ENCODE results near the gene EME2. TPM values are rescaled to one million over a fixed set of nuclear protein-coding genes. Genes with fewer than 3 reads are reported as not detected.

Gene EME2
- total and polyA plus RNA-seq, 2 experiments from 2014 or later, result 4.1 to 15.0 TPM

DNA sequence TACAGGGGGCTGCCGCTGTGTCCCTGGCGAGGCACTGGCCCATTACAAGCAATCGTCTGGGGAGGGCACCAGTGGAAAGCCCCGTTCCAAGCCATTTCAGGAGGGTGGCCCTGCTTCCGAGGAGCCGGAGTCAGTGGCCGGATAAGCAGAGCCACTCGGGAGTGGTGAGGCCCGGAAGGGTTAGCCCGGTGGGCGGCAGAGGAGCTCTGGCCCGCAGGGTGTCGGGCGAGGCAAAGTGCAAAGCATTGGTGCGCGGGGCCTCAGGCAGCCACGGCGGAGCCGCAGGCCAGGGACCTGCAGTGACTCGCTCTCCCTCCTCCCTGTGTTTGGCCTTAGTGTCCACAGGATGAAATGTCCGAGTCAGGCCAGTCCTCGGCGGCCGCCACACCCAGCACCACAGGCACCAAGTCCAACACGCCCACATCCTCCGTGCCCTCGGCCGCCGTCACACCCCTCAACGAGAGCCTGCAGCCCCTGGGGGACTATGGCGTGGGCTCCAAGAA lies 25.9 kb upstream of the EME2 start:
- Histone ChIP-seq H3K9me2 (ENCODE audit: insufficient read depth) (no peaks in the 10 kb centered on the region), H3K27ac (ENCODE audit: low read depth) (no peak overlapping the region), H3K27me3 (ENCODE audit: insufficient read depth) (no peaks in the 10 kb centered on the region), H3K4me1 (ENCODE audit: insufficient read depth) (no peaks in the 10 kb centered on the region), H3K79me2 (replicated peaks; ENCODE audit: insufficient read depth) (no peaks in the 10 kb centered on the region), H3K4me2 (no peak overlapping the region), H2AFZ (no peak overlapping the region), H3K4me3 (no peak overlapping the region), H3K36me3 (ENCODE audit: insufficient read depth) (no peaks in the 10 kb centered on the region; the same call in 1 of the 2 replicates), H4K20me1 (replicated peaks; ENCODE audit: insufficient read depth) (no peaks in the 10 kb centered on the region), H3F3A (replicated peaks; ENCODE audit: low read depth) (no peaks in the 10 kb centered on the region)
- Mint-ChIP-seq H3K9me3 (no peaks in the 10 kb centered on the region; the same call in 2 of the 3 replicates), H3K4me1 (no peaks in the 10 kb centered on the region), H3K36me3 (ENCODE audit: low read depth) (peaks cover 17% of the 10 kb centered on the region), H3K27ac (no peak overlapping the region), H3K27me3 (ENCODE audit: insufficient read depth, low read depth, poor library complexity) (peaks cover 10% of the 10 kb centered on the region), H3K4me3 (no peak overlapping the region)
- no peak for TF ChIP-seq JUNB (IDR thresholded peaks at IDR 0.05; ENCODE audit: unreplicated experiment)
- TF ChIP-seq, protein P1, sequence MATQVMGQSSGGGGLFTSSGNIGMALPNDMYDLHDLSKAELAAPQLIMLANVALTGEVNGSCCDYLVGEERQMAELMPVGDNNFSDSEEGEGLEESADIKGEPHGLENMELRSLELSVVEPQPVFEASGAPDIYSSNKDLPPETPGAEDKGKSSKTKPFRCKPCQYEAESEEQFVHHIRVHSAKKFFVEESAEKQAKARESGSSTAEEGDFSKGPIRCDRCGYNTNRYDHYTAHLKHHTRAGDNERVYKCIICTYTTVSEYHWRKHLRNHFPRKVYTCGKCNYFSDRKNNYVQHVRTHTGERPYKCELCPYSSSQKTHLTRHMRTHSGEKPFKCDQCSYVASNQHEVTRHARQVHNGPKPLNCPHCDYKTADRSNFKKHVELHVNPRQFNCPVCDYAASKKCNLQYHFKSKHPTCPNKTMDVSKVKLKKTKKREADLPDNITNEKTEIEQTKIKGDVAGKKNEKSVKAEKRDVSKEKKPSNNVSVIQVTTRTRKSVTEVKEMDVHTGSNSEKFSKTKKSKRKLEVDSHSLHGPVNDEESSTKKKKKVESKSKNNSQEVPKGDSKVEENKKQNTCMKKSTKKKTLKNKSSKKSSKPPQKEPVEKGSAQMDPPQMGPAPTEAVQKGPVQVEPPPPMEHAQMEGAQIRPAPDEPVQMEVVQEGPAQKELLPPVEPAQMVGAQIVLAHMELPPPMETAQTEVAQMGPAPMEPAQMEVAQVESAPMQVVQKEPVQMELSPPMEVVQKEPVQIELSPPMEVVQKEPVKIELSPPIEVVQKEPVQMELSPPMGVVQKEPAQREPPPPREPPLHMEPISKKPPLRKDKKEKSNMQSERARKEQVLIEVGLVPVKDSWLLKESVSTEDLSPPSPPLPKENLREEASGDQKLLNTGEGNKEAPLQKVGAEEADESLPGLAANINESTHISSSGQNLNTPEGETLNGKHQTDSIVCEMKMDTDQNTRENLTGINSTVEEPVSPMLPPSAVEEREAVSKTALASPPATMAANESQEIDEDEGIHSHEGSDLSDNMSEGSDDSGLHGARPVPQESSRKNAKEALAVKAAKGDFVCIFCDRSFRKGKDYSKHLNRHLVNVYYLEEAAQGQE (IDR thresholded peaks at IDR 0.05; ENCODE audit: unreplicated experiment), result no peak
- ATAC-seq, result no peak
- no peak for DNase-seq (ENCODE audit: low spot score)

DNA sequence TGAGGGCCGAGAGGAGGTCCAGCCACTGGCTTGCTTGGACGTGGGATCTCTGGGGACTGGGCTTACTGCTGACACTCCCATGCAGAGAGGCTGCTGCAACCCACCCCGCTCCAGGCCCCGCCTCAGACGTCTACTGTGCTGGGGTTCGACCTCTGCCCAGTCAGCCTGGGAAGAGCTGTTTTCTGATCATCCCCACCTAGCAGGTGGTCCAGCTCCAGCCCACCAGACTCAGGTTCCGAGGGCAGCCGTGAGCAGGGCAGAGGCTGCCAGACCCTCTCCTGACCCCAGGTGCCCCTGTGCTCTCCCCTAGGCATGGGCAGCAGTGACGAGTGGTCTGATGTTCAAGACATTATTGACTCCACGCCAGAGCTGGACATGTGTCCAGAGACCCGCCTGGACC lies 24.7 kb upstream of the EME2 start:
- Histone ChIP-seq H3F3A (replicated peaks; ENCODE audit: low read depth) (no peaks in the 10 kb centered on the region), H3K9me2 (ENCODE audit: insufficient read depth) (no peaks in the 10 kb centered on the region), H3K36me3 (ENCODE audit: insufficient read depth) (no peaks in the 10 kb centered on the region; the same call in 1 of the 2 replicates), H3K4me1 (ENCODE audit: insufficient read depth) (no peaks in the 10 kb centered on the region), H4K20me1 (replicated peaks; ENCODE audit: insufficient read depth) (no peaks in the 10 kb centered on the region), H2AFZ (no peak overlapping the region), H3K27me3 (ENCODE audit: insufficient read depth) (no peaks in the 10 kb centered on the region), H3K4me3 (no peak overlapping the region), H3K79me2 (replicated peaks; ENCODE audit: insufficient read depth) (no peaks in the 10 kb centered on the region), H3K27ac (ENCODE audit: low read depth) (no peak overlapping the region), H3K4me2 (no peak overlapping the region)
- no peak overlapping the region for H3K27ac Mint-ChIP-seq
- ATAC-seq (no peak), DNase-seq (ENCODE audit: low spot score) (no peak)
- no peaks in the 10 kb centered on the region for H3K4me1 Mint-ChIP-seq
- peaks cover 12% of the 10 kb centered on the region for H3K27me3 Mint-ChIP-seq (ENCODE audit: insufficient read depth, low read depth, poor library complexity)
- H3K9me3 Mint-ChIP-seq, result no peaks in the 10 kb centered on the region
- H3K4me3 Mint-ChIP-seq, result no peak overlapping the region
- TF ChIP-seq, protein P2, sequence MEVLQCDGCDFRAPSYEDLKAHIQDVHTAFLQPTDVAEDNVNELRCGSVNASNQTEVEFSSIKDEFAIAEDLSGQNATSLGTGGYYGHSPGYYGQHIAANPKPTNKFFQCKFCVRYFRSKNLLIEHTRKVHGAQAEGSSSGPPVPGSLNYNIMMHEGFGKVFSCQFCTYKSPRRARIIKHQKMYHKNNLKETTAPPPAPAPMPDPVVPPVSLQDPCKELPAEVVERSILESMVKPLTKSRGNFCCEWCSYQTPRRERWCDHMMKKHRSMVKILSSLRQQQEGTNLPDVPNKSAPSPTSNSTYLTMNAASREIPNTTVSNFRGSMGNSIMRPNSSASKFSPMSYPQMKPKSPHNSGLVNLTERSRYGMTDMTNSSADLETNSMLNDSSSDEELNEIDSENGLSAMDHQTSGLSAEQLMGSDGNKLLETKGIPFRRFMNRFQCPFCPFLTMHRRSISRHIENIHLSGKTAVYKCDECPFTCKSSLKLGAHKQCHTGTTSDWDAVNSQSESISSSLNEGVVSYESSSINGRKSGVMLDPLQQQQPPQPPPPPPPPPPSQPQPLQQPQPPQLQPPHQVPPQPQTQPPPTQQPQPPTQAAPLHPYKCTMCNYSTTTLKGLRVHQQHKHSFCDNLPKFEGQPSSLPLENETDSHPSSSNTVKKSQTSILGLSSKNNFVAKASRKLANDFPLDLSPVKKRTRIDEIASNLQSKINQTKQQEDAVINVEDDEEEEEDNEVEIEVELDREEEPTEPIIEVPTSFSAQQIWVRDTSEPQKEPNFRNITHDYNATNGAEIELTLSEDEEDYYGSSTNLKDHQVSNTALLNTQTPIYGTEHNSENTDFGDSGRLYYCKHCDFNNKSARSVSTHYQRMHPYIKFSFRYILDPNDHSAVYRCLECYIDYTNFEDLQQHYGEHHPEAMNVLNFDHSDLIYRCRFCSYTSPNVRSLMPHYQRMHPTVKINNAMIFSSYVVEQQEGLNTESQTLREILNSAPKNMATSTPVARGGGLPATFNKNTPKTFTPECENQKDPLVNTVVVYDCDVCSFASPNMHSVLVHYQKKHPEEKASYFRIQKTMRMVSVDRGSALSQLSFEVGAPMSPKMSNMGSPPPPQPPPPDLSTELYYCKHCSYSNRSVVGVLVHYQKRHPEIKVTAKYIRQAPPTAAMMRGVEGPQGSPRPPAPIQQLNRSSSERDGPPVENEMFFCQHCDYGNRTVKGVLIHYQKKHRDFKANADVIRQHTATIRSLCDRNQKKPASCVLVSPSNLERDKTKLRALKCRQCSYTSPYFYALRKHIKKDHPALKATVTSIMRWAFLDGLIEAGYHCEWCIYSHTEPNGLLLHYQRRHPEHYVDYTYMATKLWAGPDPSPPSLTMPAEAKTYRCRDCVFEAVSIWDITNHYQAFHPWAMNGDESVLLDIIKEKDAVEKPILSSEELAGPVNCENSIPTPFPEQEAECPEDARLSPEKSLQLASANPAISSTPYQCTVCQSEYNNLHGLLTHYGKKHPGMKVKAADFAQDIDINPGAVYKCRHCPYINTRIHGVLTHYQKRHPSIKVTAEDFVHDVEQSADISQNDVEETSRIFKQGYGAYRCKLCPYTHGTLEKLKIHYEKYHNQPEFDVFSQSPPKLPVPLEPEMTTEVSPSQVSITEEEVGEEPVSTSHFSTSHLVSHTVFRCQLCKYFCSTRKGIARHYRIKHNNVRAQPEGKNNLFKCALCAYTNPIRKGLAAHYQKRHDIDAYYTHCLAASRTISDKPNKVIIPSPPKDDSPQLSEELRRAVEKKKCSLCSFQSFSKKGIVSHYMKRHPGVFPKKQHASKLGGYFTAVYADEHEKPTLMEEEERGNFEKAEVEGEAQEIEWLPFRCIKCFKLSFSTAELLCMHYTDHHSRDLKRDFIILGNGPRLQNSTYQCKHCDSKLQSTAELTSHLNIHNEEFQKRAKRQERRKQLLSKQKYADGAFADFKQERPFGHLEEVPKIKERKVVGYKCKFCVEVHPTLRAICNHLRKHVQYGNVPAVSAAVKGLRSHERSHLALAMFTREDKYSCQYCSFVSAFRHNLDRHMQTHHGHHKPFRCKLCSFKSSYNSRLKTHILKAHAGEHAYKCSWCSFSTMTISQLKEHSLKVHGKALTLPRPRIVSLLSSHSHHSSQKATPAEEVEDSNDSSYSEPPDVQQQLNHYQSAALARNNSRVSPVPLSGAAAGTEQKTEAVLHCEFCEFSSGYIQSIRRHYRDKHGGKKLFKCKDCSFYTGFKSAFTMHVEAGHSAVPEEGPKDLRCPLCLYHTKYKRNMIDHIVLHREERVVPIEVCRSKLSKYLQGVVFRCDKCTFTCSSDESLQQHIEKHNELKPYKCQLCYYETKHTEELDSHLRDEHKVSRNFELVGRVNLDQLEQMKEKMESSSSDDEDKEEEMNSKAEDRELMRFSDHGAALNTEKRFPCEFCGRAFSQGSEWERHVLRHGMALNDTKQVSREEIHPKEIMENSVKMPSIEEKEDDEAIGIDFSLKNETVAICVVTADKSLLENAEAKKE (CRISPR knock-in tag; IDR thresholded peaks at IDR 0.05), result no peak
- no peak for TF ChIP-seq JUNB (IDR thresholded peaks at IDR 0.05; ENCODE audit: unreplicated experiment)
- TF ChIP-seq, protein P1 (IDR thresholded peaks at IDR 0.05; ENCODE audit: unreplicated experiment), result no peak
- TF ChIP-seq NANOG (IDR thresholded peaks at IDR 0.05; ENCODE audit: borderline replicate concordance), result no peak
- no peak for TF ChIP-seq STAT1 (IDR thresholded peaks at IDR 0.05; ENCODE audit: unreplicated experiment)
- H3K36me3 Mint-ChIP-seq (ENCODE audit: low read depth), result peaks cover 26% of the 10 kb centered on the region

All from GM23338 (cell line).